Smooth muscle cell (in vitro differentiated cells): ENCODE data around the gene CEP112. TPM values are rescaled to one million over a fixed set of nuclear protein-coding genes. Genes with fewer than 3 reads are reported as not detected.

Experiments
- DNase-seq: peaks from one replicate; lab custom pipeline; 2025; ENCODE audit not compliant: unreplicated experiment; lab: John Stamatoyannopoulos, UW
- H2AFZ ChIP-seq: fragments of 200-600 bp; sonication (generic); 2 replicates; pipeline ENCODE4 v1.6.0; 2016; ENCODE audit warnings: antibody characterized with exemption, low read depth, mild to moderate bottlenecking
- H3F3A ChIP-seq: fragments of 200-600 bp; sonication (generic); 2 replicates; pipeline ENCODE4 v1.6.0; 2017; ENCODE audit warnings: antibody characterized with exemption, low read depth
- H3K27ac ChIP-seq: fragments of 200-600 bp; sonication (generic); 2 replicates; pipeline ENCODE4 v1.5.1; 2016; ENCODE audit warnings: low read depth, mild to moderate bottlenecking
- H3K27me3 ChIP-seq: fragments of 200-600 bp; sonication (generic); 2 replicates; pipeline ENCODE4 v1.6.1; 2016; ENCODE audit warnings: low read depth, mild to moderate bottlenecking
- H3K36me3 ChIP-seq: fragments of 200-600 bp; sonication (generic); 2 replicates; pipeline ENCODE4 v1.5.1; 2016; ENCODE audit warnings: low read depth
- H3K4me1 ChIP-seq: fragments of 200-600 bp; sonication (generic); 2 replicates; pipeline ENCODE4 v1.5.1; 2016; ENCODE audit warnings: low read depth
- H3K4me2 ChIP-seq: fragments of 200-600 bp; sonication (generic); 2 replicates; pipeline ENCODE4 v1.6.0; 2016; ENCODE audit warnings: mild to moderate bottlenecking
- H3K4me3 ChIP-seq: fragments of 200-600 bp; sonication (generic); 2 replicates; pipeline ENCODE4 v1.5.1; 2016; ENCODE audit warnings: mild to moderate bottlenecking
- H3K79me2 ChIP-seq: fragments of 200-600 bp; sonication (generic); 2 replicates; pipeline ENCODE4 v1.6.0; 2016; ENCODE audit warnings: low read depth, mild to moderate bottlenecking
- H3K9ac ChIP-seq: fragments of 200-600 bp; sonication (generic); 2 replicates; pipeline ENCODE4 v1.6.0; 2016; ENCODE audit warnings: low read depth
- H3K9me3 ChIP-seq: fragments of 200-600 bp; sonication (generic); replicated peaks from 2 replicates; pipeline ENCODE4 v1.5.1; 2016; ENCODE audit warnings: low read depth
- H4K20me1 ChIP-seq: fragments of 200-600 bp; sonication (generic); 2 replicates; pipeline ENCODE4 v1.6.0; 2016; ENCODE audit warnings: low read depth
- WGBS: methylation state at CpG from one replicate; pipeline ENCODE4 v1.1.7; 2016; ENCODE audit warnings: low lambda C conversion rate; 5-methylcytosine and 5-hydroxymethylcytosine counted together
- polyA plus RNA-seq: library from polyadenylated mRNA; unstranded; fragments of >200 nt; fragmentation: Nextera tagmentation; extraction: Ambion mirVana; gene quantifications from 2 replicates; pipeline ENCODE4 v1.2.1, GENCODE V29; 2016
- total RNA-seq: library from RNA; depleted of rRNA; stranded (reverse); fragments of >200 nt; gene quantifications from 2 replicates; pipeline ENCODE4 v1.2.3, GENCODE V29; 2014
- TF ChIP-seq, protein P1 (sequence below): fragments of 200-600 bp; sonication (generic); IDR thresholded peaks from 2 replicates; pipeline ENCODE4 v1.5.1; 2017; ENCODE audit warnings: borderline replicate concordance, mild to moderate bottlenecking, antibody characterized with exemption; ENCODE audit not compliant: insufficient read depth, poor library complexity, severe bottlenecking

CEP112 gene
- total and polyA plus RNA-seq, 2 experiments from 2014 or later, result 8.3 to 9.9 TPM

GRCh38 chr17:66190738-66191592 lies 968 bp downstream of the CEP112 start:
- peak overlapping the region; percentile 73 for H3K4me3 ChIP-seq
- no peak for DNase-seq
- peaks cover 35% of the 10 kb centered on the region for H3K79me2 ChIP-seq
- 24% methylated on average over 16 of the region's 16 CpGs for WGBS
- no peaks in the 10 kb centered on the region for H3K36me3 ChIP-seq
- H3K4me1 ChIP-seq, result peaks cover 14% of the 10 kb centered on the region
- peak overlapping the region; percentile 93 for H2AFZ ChIP-seq
- H3F3A ChIP-seq, result peaks cover 9% of the 10 kb centered on the region
- H3K9ac ChIP-seq, result peak overlapping the region; percentile 84
- H3K4me2 ChIP-seq, result peak overlapping the region; percentile 95
- TF ChIP-seq, protein P1, sequence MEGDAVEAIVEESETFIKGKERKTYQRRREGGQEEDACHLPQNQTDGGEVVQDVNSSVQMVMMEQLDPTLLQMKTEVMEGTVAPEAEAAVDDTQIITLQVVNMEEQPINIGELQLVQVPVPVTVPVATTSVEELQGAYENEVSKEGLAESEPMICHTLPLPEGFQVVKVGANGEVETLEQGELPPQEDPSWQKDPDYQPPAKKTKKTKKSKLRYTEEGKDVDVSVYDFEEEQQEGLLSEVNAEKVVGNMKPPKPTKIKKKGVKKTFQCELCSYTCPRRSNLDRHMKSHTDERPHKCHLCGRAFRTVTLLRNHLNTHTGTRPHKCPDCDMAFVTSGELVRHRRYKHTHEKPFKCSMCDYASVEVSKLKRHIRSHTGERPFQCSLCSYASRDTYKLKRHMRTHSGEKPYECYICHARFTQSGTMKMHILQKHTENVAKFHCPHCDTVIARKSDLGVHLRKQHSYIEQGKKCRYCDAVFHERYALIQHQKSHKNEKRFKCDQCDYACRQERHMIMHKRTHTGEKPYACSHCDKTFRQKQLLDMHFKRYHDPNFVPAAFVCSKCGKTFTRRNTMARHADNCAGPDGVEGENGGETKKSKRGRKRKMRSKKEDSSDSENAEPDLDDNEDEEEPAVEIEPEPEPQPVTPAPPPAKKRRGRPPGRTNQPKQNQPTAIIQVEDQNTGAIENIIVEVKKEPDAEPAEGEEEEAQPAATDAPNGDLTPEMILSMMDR, result no peak
- peak overlapping the region; percentile 83 for H3K27ac ChIP-seq
- H4K20me1 ChIP-seq, result peaks cover 26% of the 10 kb centered on the region
- no peaks in the 10 kb centered on the region for H3K27me3 ChIP-seq
- no peaks in the 10 kb centered on the region for H3K9me3 ChIP-seq

DNA sequence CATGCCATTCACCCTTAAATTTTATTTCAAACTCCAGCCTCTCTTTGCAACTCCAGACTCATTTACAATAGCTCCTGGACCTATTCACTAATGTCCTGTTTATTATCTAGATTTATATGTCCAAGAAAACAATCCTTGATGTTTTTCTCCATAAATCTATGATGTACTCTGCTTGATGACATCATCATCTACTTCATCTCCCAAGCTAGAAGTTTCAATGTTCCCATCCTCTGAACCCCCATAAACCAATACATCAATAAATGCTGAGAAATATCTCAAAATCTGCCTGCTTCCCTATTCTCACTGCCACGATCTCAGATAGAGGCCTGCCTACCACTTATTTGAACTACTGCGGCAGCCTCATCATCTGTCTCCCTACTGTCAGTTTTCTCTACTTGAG lies 4.2 kb downstream of the CEP112 start:
- H3K9me3 ChIP-seq, result no peaks in the 10 kb centered on the region
- TF ChIP-seq, protein P1, result no peak

GRCh38 chr17:66185862-66186261 lies 6.1 kb downstream of the CEP112 start:
- Histone ChIP-seq H3K79me2 (peaks cover 38% of the 10 kb centered on the region), H3K9me3 (no peaks in the 10 kb centered on the region), H3F3A (peaks cover 2% of the 10 kb centered on the region), H3K4me3 (no peak overlapping the region), H2AFZ (no peak overlapping the region), H3K9ac (no peak overlapping the region), H3K27me3 (no peaks in the 10 kb centered on the region), H3K4me2 (no peak overlapping the region), H3K4me1 (peaks cover 6% of the 10 kb centered on the region), H4K20me1 (peaks cover 31% of the 10 kb centered on the region), H3K36me3 (peaks cover 8% of the 10 kb centered on the region), H3K27ac (no peak overlapping the region)
- no peak for DNase-seq
- 96% methylated on average over 4 of the region's 4 CpGs for WGBS
- TF ChIP-seq, protein P1, result no peak

More for the DNA sequence above, 4.2 kb downstream of the CEP112 start:
- Histone ChIP-seq H3K4me1 (peaks cover 14% of the 10 kb centered on the region), H3F3A (peaks cover 6% of the 10 kb centered on the region), H3K27ac (no peak overlapping the region), H4K20me1 (peaks cover 31% of the 10 kb centered on the region), H3K79me2 (peaks cover 38% of the 10 kb centered on the region), H2AFZ (no peak overlapping the region), H3K27me3 (no peaks in the 10 kb centered on the region), H3K36me3 (peaks cover under 1% of the 10 kb centered on the region), H3K9ac (no peak overlapping the region), H3K4me2 (no peak overlapping the region), H3K4me3 (no peak overlapping the region)
- DNase-seq, result no peak
- 96% methylated on average over 2 of the region's 2 CpGs for WGBS
